Measurements from ENCODE around the gene LRRN2. TPM values are rescaled to one million over a fixed set of nuclear protein-coding genes. Genes with fewer than 3 reads are reported as not detected.
A peak's percentile ranks its signal among the peaks of the same experiment; 100 is the strongest.

Gene LRRN2
- total RNA-seq, 2 experiments from 2014 or later = not detected

GRCh38 chr1:204647114-204647804 lies 38.3 kb downstream of the LRRN2 start:
- H3K4me1 ChIP-seq (ENCODE audit: insufficient read depth, low read length) = no peaks in the 10 kb centered on the region
- Mint-ChIP-seq H3K4me1 (ENCODE audit: low read depth) (no peaks in the 10 kb centered on the region), H3K36me3 (ENCODE audit: low read depth) (no peaks in the 10 kb centered on the region), H3K4me3 (no peak overlapping the region), H3K9me3 (no peaks in the 10 kb centered on the region), H3K27ac (no peak overlapping the region), H3K27me3 (peaks cover 11% of the 10 kb centered on the region)
- intact Hi-C loops (cut with DNase I, micrococcal nuclease) = no loop called here
- H3K4me3 ChIP-seq (ENCODE audit: low read length) = no peak overlapping the region
- no peaks in the 10 kb centered on the region for H3K36me3 ChIP-seq (ENCODE audit: insufficient read depth, low read length)
- no peak for TF ChIP-seq CTCF (IDR thresholded peaks at IDR 0.05)
- ATAC-seq (ENCODE audit: poor library complexity) (no peak), DNase-seq (peak in 2 of 14 experiments; percentile 7 to 9)
- ChIA-PET POLR2A (no interaction called here), CTCF (no interaction called here)
- no peak overlapping the region for H3K27ac ChIP-seq (ENCODE audit: low read depth in 1 of 2, low read length in 2 of 2)
- peaks cover 3 to 6% of the 10 kb centered on the region in 2 experiments for H3K27me3 ChIP-seq (ENCODE audit: control insufficient read depth in 1 of 2, insufficient read depth in 2 of 2, low read length in 2 of 2)
- no peaks in the 10 kb centered on the region for H3K9me3 ChIP-seq (ENCODE audit: control insufficient read depth in 1 of 2, insufficient read depth in 1 of 2, low read length in 2 of 2)

GRCh38 chr1:204645666-204646065 lies 39.9 kb downstream of the LRRN2 start:
- peaks cover 0 to 2% of the 10 kb centered on the region in 2 experiments for H3K27me3 ChIP-seq (ENCODE audit: control insufficient read depth in 1 of 2, insufficient read depth in 2 of 2, low read length in 2 of 2)
- Mint-ChIP-seq H3K27ac (no peak overlapping the region), H3K9me3 (no peaks in the 10 kb centered on the region), H3K4me1 (ENCODE audit: low read depth) (no peaks in the 10 kb centered on the region), H3K4me3 (no peak overlapping the region), H3K27me3 (peaks cover 10% of the 10 kb centered on the region), H3K36me3 (ENCODE audit: low read depth) (no peaks in the 10 kb centered on the region)
- CTCF ChIA-PET = no interaction called here
- no peak overlapping the region for H3K27ac ChIP-seq (ENCODE audit: low read depth in 1 of 2, low read length in 2 of 2)
- no peaks in the 10 kb centered on the region for H3K9me3 ChIP-seq (ENCODE audit: control insufficient read depth in 1 of 2, insufficient read depth in 1 of 2, low read length in 2 of 2)
- no peak for DNase-seq
- no peak overlapping the region for H3K4me3 ChIP-seq (ENCODE audit: low read length)
- H3K36me3 ChIP-seq (ENCODE audit: insufficient read depth, low read length) = no peaks in the 10 kb centered on the region
- POLR2A ChIA-PET = no interaction called here
- no peak for ATAC-seq (ENCODE audit: poor library complexity)
- no peak for TF ChIP-seq CTCF (IDR thresholded peaks at IDR 0.05)
- intact Hi-C loops (cut with DNase I, micrococcal nuclease) = no loop called here
- no peaks in the 10 kb centered on the region for H3K4me1 ChIP-seq (ENCODE audit: insufficient read depth, low read length)

- H3K27ac ChIP-seq (ENCODE audit: low read depth in 1 of 2, low read length in 2 of 2) = no peak overlapping the region
- H3K4me1 Mint-ChIP-seq (ENCODE audit: low read depth) = no peaks in the 10 kb centered on the region
- CTCF ChIA-PET = no interaction called here
- POLR2A ChIA-PET = no interaction called here
- H3K4me3 ChIP-seq (ENCODE audit: low read length) = no peak overlapping the region
- H3K27me3 ChIP-seq (ENCODE audit: control insufficient read depth in 1 of 2, insufficient read depth in 2 of 2, low read length in 2 of 2) = peaks cover 0 to 2% of the 10 kb centered on the region in 2 experiments
- H3K9me3 ChIP-seq (ENCODE audit: control insufficient read depth in 1 of 2, insufficient read depth in 1 of 2, low read length in 2 of 2) = no peaks in the 10 kb centered on the region
- no peak overlapping the region for H3K4me3 Mint-ChIP-seq
- no peak for TF ChIP-seq CTCF (IDR thresholded peaks at IDR 0.05)
- H3K4me1 ChIP-seq (ENCODE audit: insufficient read depth, low read length) = no peaks in the 10 kb centered on the region
- H3K36me3 ChIP-seq (ENCODE audit: insufficient read depth, low read length) = no peaks in the 10 kb centered on the region
- DNase-seq = no peak
- no peaks in the 10 kb centered on the region for H3K9me3 Mint-ChIP-seq
- peaks cover 10% of the 10 kb centered on the region for H3K27me3 Mint-ChIP-seq
- intact Hi-C loops (cut with DNase I, micrococcal nuclease) = no loop called here
- no peak for ATAC-seq (ENCODE audit: poor library complexity)
- H3K27ac Mint-ChIP-seq = no peak overlapping the region
- H3K36me3 Mint-ChIP-seq (ENCODE audit: low read depth) = no peaks in the 10 kb centered on the region
Measured at GRCh38 chr1:204645251-204645650, 40.3 kb downstream of the LRRN2 start.
